Activated T-cell treated with anti-CD3 and anti-CD28 coated beads, Interleukin-2, amount 50 U/mL, for 4 hours (primary cell): ENCODE results near the gene EPS8L3. TPM values are rescaled to one million over a fixed set of nuclear protein-coding genes. Genes with fewer than 3 reads are reported as not detected.

Source experiments
- ATAC-seq, 2 donors: fragments of 200-7000 bp; cut with Tn5 transposase; one replicate each; pipeline ENCODE4 v1.10.0; 2021
- DNase-seq: peaks from one replicate; pipeline ENCODE4 v3.0.0-alpha.2; 2020
- H3K27me3 Mint-ChIP-seq: one replicate; pipeline ENCODE4 v1.8.0; 2021; ENCODE audit warnings: low read depth, mixed read lengths
- H3K36me3 Mint-ChIP-seq: one replicate; pipeline ENCODE4 v1.8.0; 2022; ENCODE audit warnings: mixed read lengths; ENCODE audit not compliant: insufficient read depth
- H3K4me1 Mint-ChIP-seq: one replicate; pipeline ENCODE4 v1.8.0; 2021; ENCODE audit warnings: low read depth, mixed read lengths
- H3K4me3 Mint-ChIP-seq: one replicate; pipeline ENCODE4 v1.8.0; 2021; ENCODE audit warnings: mild to moderate bottlenecking, moderate library complexity, mixed read lengths
- H3K9me3 Mint-ChIP-seq: one replicate; pipeline ENCODE4 v1.8.0; 2021; ENCODE audit warnings: mixed read lengths
- total RNA-seq, 3 donors: library from RNA; stranded (reverse); gene quantifications; one replicate each; pipeline ENCODE4 v1.2.1, GENCODE V29; 2021

Gene EPS8L3
- total RNA-seq, 3 donors from 2014 or later, result not detected

GRCh38 chr1:109728870-109729269 is 34.9 kb downstream of the EPS8L3 start:
- H3K4me1 Mint-ChIP-seq, result no peaks in the 10 kb centered on the region
- no peak overlapping the region for H3K4me3 Mint-ChIP-seq
- no peaks in the 10 kb centered on the region for H3K36me3 Mint-ChIP-seq
- no peaks in the 10 kb centered on the region for H3K9me3 Mint-ChIP-seq
- ATAC-seq, result no peak
- no peak for DNase-seq
- H3K27me3 Mint-ChIP-seq, result peaks cover 6% of the 10 kb centered on the region

GRCh38 chr1:109726728-109727373 is 36.9 kb downstream of the EPS8L3 start:
- no peaks in the 10 kb centered on the region for H3K36me3 Mint-ChIP-seq
- no peaks in the 10 kb centered on the region for H3K4me1 Mint-ChIP-seq
- H3K4me3 Mint-ChIP-seq, result no peak overlapping the region
- peaks cover 6% of the 10 kb centered on the region for H3K27me3 Mint-ChIP-seq
- no peaks in the 10 kb centered on the region for H3K9me3 Mint-ChIP-seq
- DNase-seq (no peak), ATAC-seq (no peak)

- Mint-ChIP-seq H3K9me3 (no peaks in the 10 kb centered on the region), H3K4me1 (no peaks in the 10 kb centered on the region), H3K36me3 (no peaks in the 10 kb centered on the region), H3K27me3 (peaks cover 6% of the 10 kb centered on the region), H3K4me3 (no peak overlapping the region)
- DNase-seq (no peak), ATAC-seq (no peak)
Measured at GRCh38 chr1:109726007-109726406, 37.7 kb downstream of the EPS8L3 start.

- H3K36me3 Mint-ChIP-seq, result no peaks in the 10 kb centered on the region
Measured at GRCh38 chr1:109725510-109725909, 38.2 kb downstream of the EPS8L3 start.

GRCh38 chr1:109724933-109725332 is 38.8 kb downstream of the EPS8L3 start:
- DNase-seq, result no peak

More at GRCh38 chr1:109725510-109725909, 38.2 kb downstream of the EPS8L3 start:
- no peaks in the 10 kb centered on the region for H3K4me1 Mint-ChIP-seq
- no peak overlapping the region for H3K4me3 Mint-ChIP-seq
- peaks cover 6% of the 10 kb centered on the region for H3K27me3 Mint-ChIP-seq
- no peaks in the 10 kb centered on the region for H3K9me3 Mint-ChIP-seq
- ATAC-seq (no peak), DNase-seq (no peak)

GRCh38 chr1:109722908-109723691 is 40.6 kb downstream of the EPS8L3 start:
- Mint-ChIP-seq H3K9me3 (no peaks in the 10 kb centered on the region), H3K4me1 (no peaks in the 10 kb centered on the region), H3K4me3 (no peak overlapping the region), H3K36me3 (no peaks in the 10 kb centered on the region), H3K27me3 (peaks cover 3% of the 10 kb centered on the region)
- DNase-seq, result no peak
- no peak for ATAC-seq

More at GRCh38 chr1:109724933-109725332, 38.8 kb downstream of the EPS8L3 start:
- no peaks in the 10 kb centered on the region for H3K36me3 Mint-ChIP-seq
- no peak overlapping the region for H3K4me3 Mint-ChIP-seq
- no peaks in the 10 kb centered on the region for H3K9me3 Mint-ChIP-seq
- ATAC-seq, result no peak
- H3K4me1 Mint-ChIP-seq, result no peaks in the 10 kb centered on the region
- H3K27me3 Mint-ChIP-seq, result peaks cover 6% of the 10 kb centered on the region

- no peaks in the 10 kb centered on the region for H3K9me3 Mint-ChIP-seq
- no peaks in the 10 kb centered on the region for H3K4me1 Mint-ChIP-seq
- ATAC-seq (no peak), DNase-seq (no peak)
- no peaks in the 10 kb centered on the region for H3K36me3 Mint-ChIP-seq
- H3K27me3 Mint-ChIP-seq, result peaks cover 5% of the 10 kb centered on the region
- H3K4me3 Mint-ChIP-seq, result no peak overlapping the region
Measured at GRCh38 chr1:109721971-109722370, 41.8 kb downstream of the EPS8L3 start.

- Mint-ChIP-seq H3K9me3 (no peaks in the 10 kb centered on the region), H3K27me3 (peaks cover 7% of the 10 kb centered on the region), H3K4me1 (no peaks in the 10 kb centered on the region), H3K36me3 (no peaks in the 10 kb centered on the region), H3K4me3 (no peak overlapping the region)
- ATAC-seq (no peak), DNase-seq (no peak)
Measured at GRCh38 chr1:109721042-109721441, 42.7 kb downstream of the EPS8L3 start.

GRCh38 chr1:109719337-109719837 is 44.3 kb downstream of the EPS8L3 start:
- no peaks in the 10 kb centered on the region for H3K36me3 Mint-ChIP-seq
- no peak for DNase-seq
- no peaks in the 10 kb centered on the region for H3K9me3 Mint-ChIP-seq
- H3K4me3 Mint-ChIP-seq, result no peak overlapping the region
- no peak for ATAC-seq
- no peaks in the 10 kb centered on the region for H3K4me1 Mint-ChIP-seq
- peaks cover 8% of the 10 kb centered on the region for H3K27me3 Mint-ChIP-seq

GRCh38 chr1:109718495-109718894 is 45.2 kb downstream of the EPS8L3 start:
- Mint-ChIP-seq H3K36me3 (no peaks in the 10 kb centered on the region), H3K4me1 (no peaks in the 10 kb centered on the region), H3K4me3 (no peak overlapping the region), H3K9me3 (no peaks in the 10 kb centered on the region), H3K27me3 (peaks cover 17% of the 10 kb centered on the region)
- DNase-seq (no peak), ATAC-seq (no peak)

- DNase-seq, result no peak
- Mint-ChIP-seq H3K36me3 (no peaks in the 10 kb centered on the region), H3K4me1 (no peaks in the 10 kb centered on the region), H3K9me3 (no peaks in the 10 kb centered on the region), H3K4me3 (no peak overlapping the region), H3K27me3 (peaks cover 20% of the 10 kb centered on the region)
- ATAC-seq, result no peak
Measured at GRCh38 chr1:109717729-109718128, 46.0 kb downstream of the EPS8L3 start.

GRCh38 chr1:109716570-109717090 is 47.1 kb downstream of the EPS8L3 start:
- Mint-ChIP-seq H3K4me1 (no peaks in the 10 kb centered on the region), H3K27me3 (peaks cover 29% of the 10 kb centered on the region), H3K36me3 (no peaks in the 10 kb centered on the region), H3K4me3 (no peak overlapping the region), H3K9me3 (no peaks in the 10 kb centered on the region)
- ATAC-seq, result no peak
- DNase-seq, result no peak

- Mint-ChIP-seq H3K9me3 (no peaks in the 10 kb centered on the region), H3K4me1 (no peaks in the 10 kb centered on the region), H3K4me3 (no peak overlapping the region), H3K27me3 (peaks cover 29% of the 10 kb centered on the region), H3K36me3 (no peaks in the 10 kb centered on the region)
- DNase-seq (no peak), ATAC-seq (no peak)
Measured at GRCh38 chr1:109716121-109716520, 47.6 kb downstream of the EPS8L3 start.

GRCh38 chr1:109714661-109715372 is 48.9 kb downstream of the EPS8L3 start:
- Mint-ChIP-seq H3K9me3 (no peaks in the 10 kb centered on the region), H3K4me1 (no peaks in the 10 kb centered on the region), H3K4me3 (no peak overlapping the region), H3K36me3 (no peaks in the 10 kb centered on the region), H3K27me3 (peaks cover 29% of the 10 kb centered on the region)
- DNase-seq, result no peak
- ATAC-seq, result no peak
